Lung (tissue), 12 donors: ENCODE data around the gene ASCC3. TPM values are rescaled to one million over a fixed set of nuclear protein-coding genes. Genes with fewer than 3 reads are reported as not detected.

Experiments
- ATAC-seq: fragments of 200-7000 bp; cut with Tn5 transposase; one replicate; pipeline ENCODE4 v1.9.1; 2020; ENCODE audit warnings: moderate number of reproducible peaks; ENCODE audit not compliant: insufficient read depth, low FRiP score
- DNase-seq, 3 donors: peaks; one replicate each; pipeline ENCODE4 v3.0.0-alpha.2; 2013 to 2017
- H3K27ac ChIP-seq, 2 donors: one replicate each; pipeline ENCODE4 v1.5.1; 2013; ENCODE audit warnings: mild to moderate bottlenecking in 2 of 2, moderate library complexity in 2 of 2, control low read depth in 1 of 2, inconsistent platforms in 1 of 2, low read depth in 1 of 2, low read length in 1 of 2
- H3K27me3 ChIP-seq, 3 donors: one replicate each; pipeline ENCODE4 v1.5.1; 2013; ENCODE audit warnings: low read length in 2 of 3; ENCODE audit not compliant: control insufficient read depth in 3 of 3, insufficient read depth in 3 of 3
- H3K36me3 ChIP-seq, 4 donors: one replicate each; pipeline ENCODE4 v1.5.1; 2013; ENCODE audit warnings: low read length in 4 of 4, mild to moderate bottlenecking in 1 of 4, moderate library complexity in 1 of 4; ENCODE audit not compliant: control insufficient read depth in 4 of 4, insufficient read depth in 4 of 4
- H3K4me1 ChIP-seq, 5 donors: one replicate each; pipeline ENCODE4 v1.5.1; 2013; ENCODE audit warnings: low read length in 5 of 5, mild to moderate bottlenecking in 2 of 5, moderate library complexity in 1 of 5; ENCODE audit not compliant: control insufficient read depth in 5 of 5, insufficient read depth in 5 of 5
- H3K4me3 ChIP-seq: one replicate; pipeline ENCODE4 v1.5.1; 2013; ENCODE audit warnings: mild to moderate bottlenecking, control low read depth, moderate library complexity
- H3K9ac ChIP-seq, 2 donors: one replicate each; pipeline ENCODE4 v1.5.1; 2013; ENCODE audit warnings: low read length in 2 of 2, control low read depth in 1 of 2; ENCODE audit not compliant: insufficient read depth in 1 of 2
- H3K9me3 ChIP-seq, 4 donors: one replicate each; pipeline ENCODE4 v1.5.1; 2013; ENCODE audit warnings: low read length in 3 of 4, mild to moderate bottlenecking in 1 of 4, moderate library complexity in 1 of 4; ENCODE audit not compliant: control insufficient read depth in 4 of 4, insufficient read depth in 3 of 4
- CTCF ChIP-seq: IDR thresholded peaks from 2 replicates; pipeline ENCODE4 v1.5.1; 2012; ENCODE audit warnings: mild to moderate bottlenecking; ENCODE audit errors: control extremely low read depth, extremely low read depth
- WGBS, 2 donors: extraction: QIAGEN DNeasy Blood & Tissue Kit; methylation state at CpG; one replicate each; pipeline ENCODE4 v1.1.7; 2013; 5-methylcytosine and 5-hydroxymethylcytosine counted together
- polyA plus RNA-seq, 2 donors: library from polyadenylated mRNA; stranded (reverse); fragments of 200-250 nt; gene quantifications; one replicate each; pipeline ENCODE4 v1.2.1, GENCODE V29; 2013
- total RNA-seq, 2 donors: library from RNA; depleted of rRNA in 1 of 2; stranded (reverse); fragments of >200 nt in 1 of 2; gene quantifications; one replicate each; pipeline ENCODE4 v1.2.1, GENCODE V29; 2014 to 2021
- donor health status: control.
- donor health status: control.
- donor health status: Bipolar disorder and iron deficiency.
- donor health status: healthy.
- donor health status: DM: yes; HTN: yes; CAD: no.

Gene ASCC3
- total and polyA plus RNA-seq, 4 donors = 5.3 to 49.2 (median 22.0) TPM

GRCh38 chr6:100671740-100672139, 209.4 kb downstream of the ASCC3 start:
- no peak for DNase-seq
- Histone ChIP-seq H3K9ac (no peak overlapping the region), H3K27ac (no peak overlapping the region), H3K27me3 (no peaks in the 10 kb centered on the region), H3K36me3 (no peaks in the 10 kb centered on the region), H3K4me3 (no peak overlapping the region), H3K9me3 (no peaks in the 10 kb centered on the region), H3K4me1 (no peaks in the 10 kb centered on the region)
- no peak for ATAC-seq
- TF ChIP-seq CTCF = no peak

GRCh38 chr6:100670056-100670455, 211.1 kb downstream of the ASCC3 start:
- no peak overlapping the region for H3K9ac ChIP-seq
- H3K27me3 ChIP-seq = no peaks in the 10 kb centered on the region
- ATAC-seq (no peak), DNase-seq (no peak)
- 95 to 98% methylated on average over 2 of the region's 2 CpGs for WGBS, 2 donors
- H3K27ac ChIP-seq = no peak overlapping the region
- H3K36me3 ChIP-seq = no peaks in the 10 kb centered on the region
- H3K4me3 ChIP-seq = no peak overlapping the region
- TF ChIP-seq CTCF = no peak
- H3K4me1 ChIP-seq = no peaks in the 10 kb centered on the region
- H3K9me3 ChIP-seq = no peaks in the 10 kb centered on the region

GRCh38 chr6:100665041-100665380, 216.1 kb downstream of the ASCC3 start:
- Histone ChIP-seq H3K9ac (no peak overlapping the region), H3K9me3 (no peaks in the 10 kb centered on the region), H3K4me1 (no peaks in the 10 kb centered on the region), H3K27ac (no peak overlapping the region), H3K36me3 (no peaks in the 10 kb centered on the region), H3K27me3 (no peaks in the 10 kb centered on the region), H3K4me3 (no peak overlapping the region)
- no peak for TF ChIP-seq CTCF
- ATAC-seq = no peak
- 0 to 44% methylated on average over 1 of the region's 1 CpG for WGBS, 2 donors
- no peak for DNase-seq

- no peaks in the 10 kb centered on the region for H3K4me1 ChIP-seq
- no peaks in the 10 kb centered on the region for H3K27me3 ChIP-seq
- no peak overlapping the region for H3K9ac ChIP-seq
- no peak for ATAC-seq
- peak; percentile 37 for TF ChIP-seq CTCF
- H3K9me3 ChIP-seq = no peaks in the 10 kb centered on the region
- H3K4me3 ChIP-seq = no peak overlapping the region
- no peak overlapping the region for H3K27ac ChIP-seq
- H3K36me3 ChIP-seq = no peaks in the 10 kb centered on the region
- peak in 2 of 3 donors; percentile 24 to 57 for DNase-seq
Measured at GRCh38 chr6:100664274-100665040, 216.7 kb downstream of the ASCC3 start.
